ENCODE data around the gene GNG8. TPM values are rescaled to one million over a fixed set of nuclear protein-coding genes. Genes with fewer than 3 reads are reported as not detected.

GNG8 gene
- total RNA-seq, 1 experiment from 2014 or later, result not detected

- Histone ChIP-seq H3K4me1 (ENCODE audit: control insufficient read depth in 1 of 2, insufficient read depth in 2 of 2, low read length in 2 of 2) (peaks cover 0 to 13% of the 10 kb centered on the region in 2 experiments; a peak in 3 of 4 replicates), H3K79me2 (ENCODE audit: insufficient read depth, low read length) (no peaks in the 10 kb centered on the region), H2AFZ (ENCODE audit: low read depth, low read length, poor library complexity, severe bottlenecking) (no peak overlapping the region), H4K20me1 (ENCODE audit: insufficient read depth) (no peaks in the 10 kb centered on the region), H3K9ac (ENCODE audit: low read length) (no peak overlapping the region), H3K4me2 (ENCODE audit: low read length) (no peak overlapping the region), H3K27me3 (ENCODE audit: insufficient read depth, low read length) (no peaks in the 10 kb centered on the region), H3K4me3 (replicated peaks in 1 of 2; ENCODE audit: low read depth in 1 of 2, low read length in 2 of 2) (no peak overlapping the region), H3K27ac (ENCODE audit: low read depth, low read length) (no peak overlapping the region), H3K9me3 (ENCODE audit: control insufficient read depth in 1 of 2, insufficient read depth in 1 of 2, low read depth in 1 of 2, low read length in 2 of 2) (no peaks in the 10 kb centered on the region), H3K9me2 (ENCODE audit: insufficient read depth) (no peaks in the 10 kb centered on the region), H3K36me3 (ENCODE audit: control insufficient read depth in 1 of 2, insufficient read depth in 2 of 2, low read length in 2 of 2) (no peaks in the 10 kb centered on the region)
- no TSS peak for BruUV-seq (replicated peaks)
- ChIA-PET POLR2A (no interaction called here), RAD21 (ENCODE audit: low non-redundant PET in 1 of 2, low total read pairs in 2 of 2, uncharacterized antibody in 2 of 2, unreplicated experiment in 2 of 2) (no interaction called here), CTCF (no interaction called here)
- TF ChIP-seq CEBPB (IDR thresholded peaks at IDR 0.05; ENCODE audit: low read depth) (no peak), POLR2AphosphoS5 (IDR thresholded peaks at IDR 0.05; ENCODE audit: low read depth, low read length) (no peak), YY1 (IDR thresholded peaks at IDR 0.05; ENCODE audit: extremely low read depth, insufficient replicate concordance, low read depth, low read length) (no peak), CBX3 (IDR thresholded peaks at IDR 0.05; ENCODE audit: low read depth) (no peak), SIN3A (IDR thresholded peaks at IDR 0.05; ENCODE audit: low read depth) (no peak), EZH2phosphoT487 (IDR thresholded peaks at IDR 0.05; ENCODE audit: borderline replicate concordance) (no peak), REST (IDR thresholded peaks at IDR 0.05; ENCODE audit: low read depth) (no peak), EZH2 (IDR thresholded peaks at IDR 0.05) (no peak), CTCF (IDR thresholded peaks at IDR 0.05 in 2 of 3, conservative IDR thresholded peaks at IDR 0.05 in 1 of 3; ENCODE audit: borderline replicate concordance in 1 of 3, insufficient read depth in 1 of 3, low read depth in 2 of 3, low read length in 2 of 3) (no peak), SP1 (IDR thresholded peaks at IDR 0.05; ENCODE audit: low read depth) (no peak), TCF7L2 (IDR thresholded peaks at IDR 0.05; ENCODE audit: borderline replicate concordance, extremely low read depth, insufficient read depth, insufficient read length) (no peak), FOSL1 (IDR thresholded peaks at IDR 0.05; ENCODE audit: low read depth) (no peak), ZNF274 (IDR thresholded peaks at IDR 0.05; ENCODE audit: low read depth, low read length) (no peak), SRF (IDR thresholded peaks at IDR 0.05; ENCODE audit: low read depth) (no peak), ZFX (IDR thresholded peaks at IDR 0.05) (no peak)
- TF ChIP-seq, protein P1, sequence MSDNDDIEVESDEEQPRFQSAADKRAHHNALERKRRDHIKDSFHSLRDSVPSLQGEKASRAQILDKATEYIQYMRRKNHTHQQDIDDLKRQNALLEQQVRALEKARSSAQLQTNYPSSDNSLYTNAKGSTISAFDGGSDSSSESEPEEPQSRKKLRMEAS (IDR thresholded peaks at IDR 0.05), result no peak
- TF ChIP-seq, protein P2, sequence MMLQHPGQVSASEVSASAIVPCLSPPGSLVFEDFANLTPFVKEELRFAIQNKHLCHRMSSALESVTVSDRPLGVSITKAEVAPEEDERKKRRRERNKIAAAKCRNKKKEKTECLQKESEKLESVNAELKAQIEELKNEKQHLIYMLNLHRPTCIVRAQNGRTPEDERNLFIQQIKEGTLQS (IDR thresholded peaks at IDR 0.05), result no peak
- DNase-seq (ENCODE audit: low read depth, low spot score) (no peak), ATAC-seq (no peak)
- intact Hi-C loops (cut with micrococcal nuclease), result no loop called here
Measured at GRCh38 chr19:46626446-46626845, 9.6 kb downstream of the GNG8 start.

Measured in HCT116 (cell line).